Breast epithelium (tissue), 4 donors: Measurements from ENCODE around the gene TPGS2. TPM values are rescaled to one million over a fixed set of nuclear protein-coding genes. Genes with fewer than 3 reads are reported as not detected.
A peak's percentile ranks its signal among the peaks of the same experiment; 100 is the strongest.

ENCODE experiments used
- DNase-seq, 2 donors: peaks; one replicate each; pipeline ENCODE4 v3.0.0-alpha.2; 2019; ENCODE audit warnings: low spot score in 2 of 2
- H3K27ac ChIP-seq, 2 donors: fragments of 200-600 bp; sonication (generic) in 1 of 2; one replicate each; pipeline ENCODE4 v1.5.1; 2016 to 2019; ENCODE audit warnings: mild to moderate bottlenecking in 1 of 2
- H3K27me3 ChIP-seq, 2 donors: fragments of 200-600 bp; sonication (generic) in 1 of 2; one replicate each; pipeline versions ENCODE4 v1.5.1 to v1.6.0; 2017 to 2019; ENCODE audit warnings: control low read depth in 1 of 2, mild to moderate bottlenecking in 1 of 2
- H3K36me3 ChIP-seq: fragments of 200-600 bp; one replicate; pipeline ENCODE4 v1.5.1; 2019
- H3K4me1 ChIP-seq, 2 donors: fragments of 200-600 bp; sonication (generic); one replicate each; pipeline ENCODE4 v1.5.1; 2016 to 2019; ENCODE audit warnings: control low read depth in 1 of 2
- H3K4me3 ChIP-seq, 3 donors: fragments of 200-600 bp; sonication (generic); 1 replicate in 2 of 3; 2 replicates in 1 of 3; pipeline ENCODE4 v1.5.1; 2016 to 2019; ENCODE audit warnings: mild to moderate bottlenecking in 3 of 3, moderate library complexity in 2 of 3
- H3K9me3 ChIP-seq, 2 donors: fragments of 200-600 bp; sonication (generic) in 1 of 2; one replicate each; pipeline ENCODE4 v1.5.1; 2016 to 2019; ENCODE audit warnings: control low read depth in 1 of 2
- CTCF ChIP-seq, 3 donors: fragments of 450-650 bp; IDR thresholded peaks; one replicate each; pipeline ENCODE4 v1.5.1; 2016 to 2017; ENCODE audit warnings: antibody characterized with exemption in 3 of 3, mild to moderate bottlenecking in 3 of 3, moderate library complexity in 3 of 3
- POLR2A ChIP-seq: fragments of 450-650 bp; IDR thresholded peaks from one replicate; pipeline ENCODE4 v1.6.1; 2016; ENCODE audit warnings: antibody characterized with exemption, mild to moderate bottlenecking, moderate library complexity
- POLR2AphosphoS5 ChIP-seq, 3 donors: sonication (generic); formaldehyde crosslinking; IDR thresholded peaks; one replicate each; pipeline ENCODE4 v1.6.1; 2017; ENCODE audit warnings: antibody characterized with exemption in 3 of 3
- intact Hi-C: fragments of 100-400 bp; cut with DNase I; formaldehyde crosslinking; loops from one replicate; pipeline ENCODE4 v1.15.1; 2023; ENCODE audit warnings: low total_unique reads
- total RNA-seq, 3 donors: library from RNA; depleted of rRNA; stranded (reverse); fragments of >200 nt; gene quantifications; one replicate each; pipeline ENCODE4 v1.1.0, GENCODE V29; 2016

Gene TPGS2
- total RNA-seq, 3 donors from 2014 or later = 70.8 to 98.7 (median 91.8) TPM

GRCh38 chr18:36835927-36836326, 7.1 kb upstream of the TPGS2 start:
- H3K27me3 ChIP-seq = no peaks in the 10 kb centered on the region
- intact Hi-C loops = loop anchor here (5.0 kb wide), 1 partner anchor 696 kb away; no protein-coding TSS in a partner anchor
- no peak for DNase-seq
- H3K9me3 ChIP-seq = no peaks in the 10 kb centered on the region
- H3K27ac ChIP-seq = no peak overlapping the region
- no peaks in the 10 kb centered on the region for H3K4me1 ChIP-seq
- no peak overlapping the region for H3K4me3 ChIP-seq
- H3K36me3 ChIP-seq = no peaks in the 10 kb centered on the region
- TF ChIP-seq POLR2AphosphoS5 (IDR thresholded peaks at IDR 0.05) (no peak), CTCF (IDR thresholded peaks at IDR 0.05) (no peak), POLR2A (no peak)

- Histone ChIP-seq H3K9me3 (no peaks in the 10 kb centered on the region), H3K4me1 (no peaks in the 10 kb centered on the region), H3K27me3 (no peaks in the 10 kb centered on the region), H3K36me3 (no peaks in the 10 kb centered on the region), H3K27ac (no peak overlapping the region), H3K4me3 (no peak overlapping the region)
- DNase-seq = no peak
- intact Hi-C loops = no loop called here
- TF ChIP-seq CTCF (IDR thresholded peaks at IDR 0.05) (no peak), POLR2A (no peak), POLR2AphosphoS5 (IDR thresholded peaks at IDR 0.05) (no peak)
Measured at GRCh38 chr18:36833120-36833519, 4.3 kb upstream of the TPGS2 start.

GRCh38 chr18:36831139-36831538, 2.3 kb upstream of the TPGS2 start:
- intact Hi-C loops = no loop called here
- TF ChIP-seq POLR2AphosphoS5 (IDR thresholded peaks at IDR 0.05) = no peak
- TF ChIP-seq POLR2A = no peak
- TF ChIP-seq CTCF (IDR thresholded peaks at IDR 0.05) = no peak
- no peak for DNase-seq
- no peaks in the 10 kb centered on the region for H3K9me3 ChIP-seq
- no peak overlapping the region for H3K4me3 ChIP-seq
- no peaks in the 10 kb centered on the region for H3K4me1 ChIP-seq
- no peaks in the 10 kb centered on the region for H3K36me3 ChIP-seq
- H3K27me3 ChIP-seq = no peaks in the 10 kb centered on the region
- H3K27ac ChIP-seq = no peak overlapping the region

GRCh38 chr18:36830158-36830495, 1.3 kb upstream of the TPGS2 start:
- Histone ChIP-seq H3K36me3 (no peaks in the 10 kb centered on the region), H3K9me3 (no peaks in the 10 kb centered on the region), H3K27ac (no peak overlapping the region), H3K4me1 (no peaks in the 10 kb centered on the region), H3K4me3 (peak overlapping the region in 2 of 3 donors; percentile 84 to 87), H3K27me3 (no peaks in the 10 kb centered on the region)
- no peak for TF ChIP-seq POLR2AphosphoS5 (IDR thresholded peaks at IDR 0.05)
- TF ChIP-seq POLR2A = no peak
- TF ChIP-seq CTCF (IDR thresholded peaks at IDR 0.05) = no peak
- intact Hi-C loops = no loop called here
- DNase-seq = no peak

- TF ChIP-seq POLR2AphosphoS5 (IDR thresholded peaks at IDR 0.05) (no peak), POLR2A (no peak), CTCF (IDR thresholded peaks at IDR 0.05) (no peak)
- Histone ChIP-seq H3K36me3 (no peaks in the 10 kb centered on the region), H3K27ac (peak overlapping the region; percentile 91 to 93), H3K4me1 (no peaks in the 10 kb centered on the region), H3K9me3 (no peaks in the 10 kb centered on the region), H3K27me3 (no peaks in the 10 kb centered on the region), H3K4me3 (peak overlapping the region; percentile 75 to 87 (median 84))
- intact Hi-C loops = no loop called here
- DNase-seq = peak in 1 of 2 donors; percentile 55
Measured at GRCh38 chr18:36829362-36830157, 758 bp upstream of the TPGS2 start.
